HepG2 (cell line): Measurements from ENCODE around the gene SSTR5. TPM values are rescaled to one million over a fixed set of nuclear protein-coding genes. Genes with fewer than 3 reads are reported as not detected.

Source experiments
- ATAC-seq: fragments of 200-7000 bp; cut with Tn5 transposase; 3 replicates; pipeline ENCODE4 v1.9.1; 2020; ENCODE audit warnings: mild to moderate bottlenecking, moderate library complexity
- BruUV-seq: library from RNA; stranded (reverse); fragments of 400-500 nt; replicated peaks from 2 replicates; lab custom pipeline; 2021; lab: Mats Ljungman, UMichigan
- CTCF ChIA-PET: fragments of 300-600 bp; formaldehyde crosslinking; extraction: SDS; loops from one replicate; lab custom pipeline; 2021; ENCODE audit warnings: low total read pairs, inconsistent platforms, low intra/inter-chr PET ratio; lab: Yijun Ruan, JAX
- POLR2A ChIA-PET: fragments of 350-600 bp; sonication (Branson Sonifier 250); formaldehyde crosslinking; loops from one replicate; lab custom pipeline; 2020; ENCODE audit warnings: antibody characterized with exemption, inconsistent platforms; lab: Yijun Ruan, JAX
- DNase-seq: peaks from one replicate; pipeline ENCODE4 v3.0.0-alpha.2; 2015; ENCODE audit warnings: low spot score
- FAIRE-seq: peaks from 3 replicates; lab custom pipeline; 2011; peaks lifted over from hg19 to GRCh38; lab: Jason Lieb, UNC
- H2AFZ ChIP-seq: one replicate; pipeline ENCODE4 v1.6.1; 2011; ENCODE audit warnings: low read length, inconsistent platforms
- H3K27ac ChIP-seq: fragments of 300-600 bp; 3 replicates; pipeline ENCODE4 v1.8.0; 2011; ENCODE audit warnings: mixed run types, mild to moderate bottlenecking, mixed read lengths, low read length, inconsistent platforms; ENCODE audit not compliant: insufficient read depth; ENCODE audit errors: extremely low read length
- H3K27me3 ChIP-seq, 2 experiments: fragments of 200-600 bp in 1 of 2; 2 replicates in 1 of 2; 3 replicates in 1 of 2; pipeline versions ENCODE4 v1.6.0 to v1.8.0; 2011; ENCODE audit warnings: low read length in 2 of 2, mild to moderate bottlenecking in 2 of 2, moderate library complexity in 2 of 2, inconsistent platforms in 1 of 2; ENCODE audit not compliant: insufficient read depth in 2 of 2, control insufficient read depth in 1 of 2
- H3K36me3 ChIP-seq, 2 experiments: fragments of 200-600 bp in 1 of 2; replicated peaks in 1 of 2; 2 replicates in 1 of 2; 3 replicates in 1 of 2; pipeline versions ENCODE4 v1.5.1 to v1.8.0; 2011; ENCODE audit warnings: low read length in 2 of 2, inconsistent platforms in 1 of 2; ENCODE audit not compliant: insufficient read depth in 2 of 2, control insufficient read depth in 1 of 2
- H3K4me1 ChIP-seq: 2 replicates; pipeline ENCODE4 v1.5.1; 2012; ENCODE audit warnings: low read length, inconsistent platforms; ENCODE audit not compliant: insufficient read depth
- H3K4me2 ChIP-seq: 2 replicates; pipeline ENCODE4 v1.6.0; 2011; ENCODE audit warnings: low read depth, low read length, inconsistent platforms
- H3K4me3 ChIP-seq, 3 experiments: fragments of 200-600 bp in 1 of 3; sonication (generic), shearing (Covaris generic) in 1 of 3; replicated peaks in 1 of 3; 2 replicates each; pipeline ENCODE4 v1.5.1; 2011 to 2016; ENCODE audit warnings: low read length in 3 of 3, inconsistent platforms in 2 of 3, low read depth in 2 of 3, mild to moderate bottlenecking in 2 of 3, control low read depth in 1 of 3, mixed read lengths in 1 of 3; ENCODE audit not compliant: insufficient read depth in 1 of 3
- H3K79me2 ChIP-seq: one replicate; pipeline ENCODE4 v1.6.1; 2011; ENCODE audit warnings: low read length, inconsistent platforms; ENCODE audit not compliant: insufficient read depth
- H3K9ac ChIP-seq: 2 replicates; pipeline ENCODE4 v1.6.0; 2011; ENCODE audit warnings: mild to moderate bottlenecking, low read depth, low read length, inconsistent platforms; ENCODE audit not compliant: insufficient read depth
- H3K9me3 ChIP-seq: 2 replicates; pipeline ENCODE4 v1.5.1; 2012; ENCODE audit warnings: mild to moderate bottlenecking, low read length
- H4K20me1 ChIP-seq: 2 replicates; pipeline ENCODE4 v1.6.0; 2011; ENCODE audit warnings: inconsistent platforms, mild to moderate bottlenecking, low read length, moderate library complexity; ENCODE audit not compliant: insufficient read depth
- ELK4 ChIP-seq: sonication (generic); formaldehyde crosslinking; IDR thresholded peaks from 2 replicates; pipeline ENCODE4 v1.9.0; 2021; ENCODE audit warnings: missing genetic modification reagents, borderline replicate concordance
- GABPA ChIP-seq, 2 experiments: IDR thresholded peaks; 2 replicates each; pipeline ENCODE4 v1.6.1; 2011 to 2016; ENCODE audit warnings: low read depth in 2 of 2, low read length in 1 of 2, missing biosample characterization in 1 of 2, missing genetic modification characterization in 1 of 2
- GABPB1 ChIP-seq: IDR thresholded peaks from 2 replicates; pipeline ENCODE4 v1.6.1; 2016; ENCODE audit warnings: mild to moderate bottlenecking, missing genetic modification reagents, moderate library complexity, missing compliant biosample characterization
- KLF12 ChIP-seq: sonication (generic); formaldehyde crosslinking; IDR thresholded peaks from 2 replicates; pipeline ENCODE4 v1.4.0; 2020; ENCODE audit warnings: missing genetic modification reagents, borderline replicate concordance
- MTA1 ChIP-seq: sonication (generic); formaldehyde crosslinking; IDR thresholded peaks from 2 replicates; pipeline ENCODE4 v1.4.0; 2020; ENCODE audit warnings: missing genetic modification reagents, mild to moderate bottlenecking, borderline replicate concordance
- NR2C2 ChIP-seq: sonication (generic); formaldehyde crosslinking; IDR thresholded peaks from 2 replicates; pipeline ENCODE4 v1.4.0; 2020; ENCODE audit warnings: missing genetic modification reagents, mild to moderate bottlenecking, moderate library complexity, borderline replicate concordance
- WGBS: methylation state at CpG from one replicate; pipeline ENCODE4 v1.1.6; 2017; ENCODE audit warnings: low lambda C conversion rate; 5-methylcytosine and 5-hydroxymethylcytosine counted together
- in situ Hi-C: cut with HindIII; loops from 2 replicates; pipeline ENCODE4 v1.10.0; 2017; ENCODE audit warnings: low pct_unique_long_range_greater_than_20kb; ENCODE audit not compliant: extremely low pct_ligation_motif_present
- intact Hi-C: fragments of 100-400 bp; cut with micrococcal nuclease; formaldehyde crosslinking; loops from one replicate; pipeline ENCODE4 v1.10.0; 2022; ENCODE audit not compliant: unreplicated experiment
- polyA plus RNA-seq, 8 experiments: library from polyadenylated mRNA; depleted of rRNA in 3 of 8; stranded (reverse) in 7 of 8; unstranded in 1 of 8; fragments of >200 nt; fragmentation: Illumina TruSeq in 4 of 8; extraction: Trizol in 4 of 8; gene quantifications; 2 replicates each; pipeline versions ENCODE4 v1.2.1 to v1.2.3, GENCODE V29; 2011 to 2016; ENCODE audit warnings: low read depth in 4 of 8, missing spikeins in 1 of 8, mixed read lengths in 1 of 8; ENCODE audit not compliant: insufficient read depth in 1 of 8
- total RNA-seq, 5 experiments: library from RNA; depleted of rRNA; stranded (reverse); fragments of >200 nt; fragmentation: Illumina TruSeq; extraction: Trizol; gene quantifications; 2 replicates each; pipeline ENCODE4 v1.2.3, GENCODE V29; 2016; ENCODE audit warnings: low read depth in 1 of 5

The SSTR5 gene
- total and polyA plus RNA-seq, 2 of the 13 experiments (the other 11 are each of a cell fraction or from before 2014, with no cell fraction given): 0.20 to 0.49 TPM

- intact Hi-C loops: no loop called here
- Histone ChIP-seq H3K36me3 (no peaks in the 10 kb centered on the region), H4K20me1 (no peaks in the 10 kb centered on the region), H3K9me3 (no peaks in the 10 kb centered on the region), H3K4me3 (no peak overlapping the region), H3K27me3 (peaks cover 17 to 67% of the 10 kb centered on the region in 2 experiments; a peak in 4 of 5 replicates), H3K9ac (no peak overlapping the region), H2AFZ (no peak overlapping the region), H3K4me1 (no peaks in the 10 kb centered on the region), H3K79me2 (no peaks in the 10 kb centered on the region), H3K4me2 (no peak overlapping the region), H3K27ac (no peak overlapping the region)
- ChIA-PET POLR2A (no interaction called here), CTCF (no interaction called here)
- FAIRE-seq: no peak
- BruUV-seq: no TSS peak
- DNase-seq: no peak
- in situ Hi-C loops: no loop called here
- 39% methylated on average over 6 of the region's 48 CpGs for WGBS
- TF ChIP-seq GABPB1 (peak; percentile 87), MTA1 (CRISPR knock-in tag) (no peak), NR2C2 (peak; percentile 93), GABPA (IDR thresholded peaks at IDR 0.05; ENCODE audit: low read depth, low read length) (peak; percentile 61), GABPA (CRISPR knock-in tag; IDR thresholded peaks at IDR 0.05; ENCODE audit: low read depth) (peak; percentile 88)
- no peak for ATAC-seq
Observed at GRCh38 chr16:1129106-1129960, 56.8 kb downstream of the SSTR5 start.

- WGBS: 49% methylated on average over 6 of the region's 8 CpGs
- Histone ChIP-seq H3K36me3 (no peaks in the 10 kb centered on the region), H3K9ac (no peak overlapping the region), H3K4me1 (no peaks in the 10 kb centered on the region), H4K20me1 (no peaks in the 10 kb centered on the region), H3K27ac (no peak overlapping the region), H2AFZ (no peak overlapping the region), H3K27me3 (peaks cover 15 to 61% of the 10 kb centered on the region in 2 experiments; a peak in 4 of 5 replicates), H3K4me3 (no peak overlapping the region), H3K4me2 (no peak overlapping the region), H3K79me2 (no peaks in the 10 kb centered on the region), H3K9me3 (no peaks in the 10 kb centered on the region)
- DNase-seq (no peak), FAIRE-seq (no peak), ATAC-seq (no peak)
- intact Hi-C loops: no loop called here
- BruUV-seq: no TSS peak
- TF ChIP-seq KLF12 (CRISPR knock-in tag) (no peak), ELK4 (CRISPR knock-in tag) (no peak)
- in situ Hi-C loops: no loop called here
- ChIA-PET CTCF (no interaction called here), POLR2A (no interaction called here)
Observed at GRCh38 chr16:1130382-1130781, 57.8 kb downstream of the SSTR5 start.

Other genes with a start within 250 kb of the SSTR5 start
- 2.3 and 6.8 TPM in 2 replicates for gene LMF1, start 101.8 kb upstream of the SSTR5 start, total RNA-seq (2016; rRNA removed; fragmentation: Illumina TruSeq; extraction: Trizol)
- 8.5 and 13.7 TPM in 2 replicates for gene LMF1, start 101.8 kb upstream of the SSTR5 start, polyA plus RNA-seq (2011; rRNA removed)
- 0.15 and 0.20 TPM in 2 replicates for gene SOX8, start 91.0 kb upstream of the SSTR5 start, total RNA-seq (2016; rRNA removed; fragmentation: Illumina TruSeq; extraction: Trizol)
- gene SOX8, start 91.0 kb upstream of the SSTR5 start, polyA plus RNA-seq (2011; rRNA removed): 0.28 and 0.34 TPM in 2 replicates
- gene C1QTNF8, start 23.5 kb downstream of the SSTR5 start, total RNA-seq (2016; rRNA removed; fragmentation: Illumina TruSeq; extraction: Trizol): 0.09 TPM in 1 of 2 replicates, not detected in the other
- gene C1QTNF8, start 23.5 kb downstream of the SSTR5 start, polyA plus RNA-seq (2011; rRNA removed): not detected in 2 replicates
- 0.40 and 0.56 TPM in 2 replicates for gene CACNA1H, start 80.4 kb downstream of the SSTR5 start, total RNA-seq (2016; rRNA removed; fragmentation: Illumina TruSeq; extraction: Trizol)
- gene CACNA1H, start 80.4 kb downstream of the SSTR5 start, polyA plus RNA-seq (2011; rRNA removed): 1.8 and 3.0 TPM in 2 replicates
- gene TPSG1, start 152.5 kb downstream of the SSTR5 start, total RNA-seq (2016; rRNA removed; fragmentation: Illumina TruSeq; extraction: Trizol): not detected in 2 replicates
- gene TPSG1, start 152.5 kb downstream of the SSTR5 start, polyA plus RNA-seq (2011; rRNA removed): not detected in 2 replicates
- not detected in 2 replicates for gene TPSB2, start 157.4 kb downstream of the SSTR5 start, total RNA-seq (2016; rRNA removed; fragmentation: Illumina TruSeq; extraction: Trizol)
- gene TPSB2, start 157.4 kb downstream of the SSTR5 start, polyA plus RNA-seq (2011; rRNA removed): 0.14 TPM in 1 of 2 replicates, not detected in the other
- gene TPSAB1, start 168.0 kb downstream of the SSTR5 start, total RNA-seq (2016; rRNA removed; fragmentation: Illumina TruSeq; extraction: Trizol): not detected in 2 replicates
- 0.05 and 0.12 TPM in 2 replicates for gene TPSAB1, start 168.0 kb downstream of the SSTR5 start, polyA plus RNA-seq (2011; rRNA removed)
- not detected in 2 replicates for gene TPSD1, start 183.3 kb downstream of the SSTR5 start, total RNA-seq (2016; rRNA removed; fragmentation: Illumina TruSeq; extraction: Trizol)
- gene TPSD1, start 183.3 kb downstream of the SSTR5 start, polyA plus RNA-seq (2011; rRNA removed): not detected in 2 replicates
- 75.8 and 87.9 TPM in 2 replicates for gene UBE2I, start 236.9 kb downstream of the SSTR5 start, total RNA-seq (2016; rRNA removed; fragmentation: Illumina TruSeq; extraction: Trizol)
- gene UBE2I, start 236.9 kb downstream of the SSTR5 start, polyA plus RNA-seq (2011; rRNA removed): 79.5 and 98.9 TPM in 2 replicates